Measurements from ENCODE around the gene ICE1.
"Not testable (repeated sequence)": the region's sequence is repeated elsewhere in the genome, so short reads cannot be mapped to it uniquely, and the experiment has no call there.

The ICE1 gene

GRCh38 chr5:5456858-5457257 lies 34.4 kb downstream of the ICE1 start:
- DNase-seq = no peak

- DNase-seq = no peak
These were observed 37.8 kb downstream of the ICE1 start for GRCh38 chr5:5460311-5460710.

- DNase-seq = no peak
These were observed 38.5 kb downstream of the ICE1 start for GRCh38 chr5:5461012-5461411.

GRCh38 chr5:5464036-5464715 lies 41.7 kb downstream of the ICE1 start:
- no peak for DNase-seq

GRCh38 chr5:5466227-5466626 lies 43.8 kb downstream of the ICE1 start:
- no peak for DNase-seq

- no peak for DNase-seq
These were observed 45.3 kb downstream of the ICE1 start for GRCh38 chr5:5467737-5468136.

- DNase-seq = no peak
These were observed 48.5 kb downstream of the ICE1 start for GRCh38 chr5:5470933-5471332.

GRCh38 chr5:5473226-5473625 lies 50.7 kb downstream of the ICE1 start:
- no peak for DNase-seq

- DNase-seq = no peak
These were observed 52.5 kb downstream of the ICE1 start for GRCh38 chr5:5474961-5475360.

- no peak for DNase-seq
These were observed 53.5 kb downstream of the ICE1 start for GRCh38 chr5:5475975-5476374.

- not testable (repeated sequence) for DNase-seq
These were observed 57.1 kb downstream of the ICE1 start for GRCh38 chr5:5479578-5479977.

GRCh38 chr5:5480481-5481111 lies 58.1 kb downstream of the ICE1 start:
- DNase-seq = no peak

- DNase-seq = no peak
These were observed 58.7 kb downstream of the ICE1 start for GRCh38 chr5:5481206-5481605.

GRCh38 chr5:5481633-5482032 lies 59.2 kb downstream of the ICE1 start:
- no peak for DNase-seq

- DNase-seq = no peak
These were observed 60.9 kb downstream of the ICE1 start for GRCh38 chr5:5483350-5483749.

GRCh38 chr5:5483880-5484598 lies 61.6 kb downstream of the ICE1 start:
- no peak for DNase-seq

GRCh38 chr5:5486122-5486521 lies 63.6 kb downstream of the ICE1 start:
- DNase-seq = no peak

GRCh38 chr5:5487585-5488360 lies 65.3 kb downstream of the ICE1 start:
- DNase-seq = no peak

- no peak for DNase-seq
These were observed 68.4 kb downstream of the ICE1 start for GRCh38 chr5:5490774-5491347.

- no peak for DNase-seq
These were observed 69.8 kb downstream of the ICE1 start for GRCh38 chr5:5492087-5492933.

GRCh38 chr5:5492934-5493271 lies 70.4 kb downstream of the ICE1 start:
- not testable (repeated sequence) for DNase-seq

Measured in stimulated activated CD4-positive, alpha-beta T cell treated with anti-CD3 and anti-CD28 coated beads, Interleukin-4, amount 100 ng/mL, for 1 hour (primary cell).